Natural killer cell (primary cell): ENCODE measurements around the gene PRKAG2. TPM values are rescaled to one million over a fixed set of nuclear protein-coding genes. Genes with fewer than 3 reads are reported as not detected.

ENCODE experiments used
- ATAC-seq, 3 donors: fragments of 150-1000 bp in 2 of 3; fragments of 200-7000 bp in 1 of 3; cut with Tn5 transposase; 1 replicate in 1 of 3; 2 replicates in 2 of 3; pipeline ENCODE4 v1.10.0; 2021; ENCODE audit warnings: mild to moderate bottlenecking in 2 of 3, moderate library complexity in 2 of 3
- DNase-seq, 2 donors: peaks; one replicate each; pipeline versions ENCODE4 v3.0.0 to v3.0.0-alpha.2; 2013 to 2021; ENCODE audit warnings: mixed read lengths in 1 of 2
- H3K27ac ChIP-seq: one replicate; pipeline ENCODE4 v1.5.1; 2013; ENCODE audit warnings: mild to moderate bottlenecking, low read length
- H3K27me3 ChIP-seq: one replicate; pipeline ENCODE4 v1.6.1; 2013; ENCODE audit warnings: low read length; ENCODE audit not compliant: control insufficient read depth, insufficient read depth
- H3K36me3 ChIP-seq: one replicate; pipeline ENCODE4 v1.6.1; 2013; ENCODE audit warnings: low read length; ENCODE audit not compliant: control insufficient read depth, insufficient read depth
- H3K4me1 ChIP-seq: one replicate; pipeline ENCODE4 v1.6.1; 2013; ENCODE audit warnings: low read length; ENCODE audit not compliant: control insufficient read depth, insufficient read depth
- H3K4me3 ChIP-seq: one replicate; pipeline ENCODE4 v1.5.1; 2013; ENCODE audit warnings: low read length
- H3K9me3 ChIP-seq: one replicate; pipeline ENCODE4 v1.6.1; 2013; ENCODE audit warnings: low read length; ENCODE audit not compliant: control insufficient read depth, insufficient read depth
- H3K27ac Mint-ChIP-seq, 2 donors: one replicate each; pipeline ENCODE4 v1.8.0; 2022; ENCODE audit warnings: mild to moderate bottlenecking in 2 of 2, mixed read lengths in 2 of 2, moderate library complexity in 1 of 2
- H3K27me3 Mint-ChIP-seq, 2 donors: one replicate each; pipeline ENCODE4 v1.8.0; 2022; ENCODE audit warnings: low read depth in 2 of 2, mixed read lengths in 2 of 2
- H3K36me3 Mint-ChIP-seq: one replicate; pipeline ENCODE4 v1.8.0; 2022; ENCODE audit warnings: mixed read lengths
- H3K4me1 Mint-ChIP-seq, 2 donors: one replicate each; pipeline ENCODE4 v1.8.0; 2022; ENCODE audit warnings: mixed read lengths in 2 of 2
- H3K4me3 Mint-ChIP-seq: one replicate; pipeline ENCODE4 v1.8.0; 2022; ENCODE audit warnings: mild to moderate bottlenecking, moderate library complexity, mixed read lengths
- H3K9me3 Mint-ChIP-seq, 2 donors: one replicate each; pipeline ENCODE4 v1.8.0; 2022; ENCODE audit warnings: mixed read lengths in 2 of 2
- CTCF ChIP-seq: fragments of 200-600 bp; IDR thresholded peaks from one replicate; pipeline ENCODE4 v1.8.0; 2022; ENCODE audit warnings: antibody characterized with exemption
- WGBS: methylation state at CpG from one replicate; pipeline ENCODE4 v1.1.7; 2013; ENCODE audit warnings: missing lambda C conversion rate; ENCODE audit not compliant: insufficient coverage; 5-methylcytosine and 5-hydroxymethylcytosine counted together
- intact Hi-C: fragments of 100-400 bp; cut with micrococcal nuclease; formaldehyde crosslinking; loops from one replicate; pipeline ENCODE4 v1.14.2; 2022
- total RNA-seq, 4 donors: library from RNA; stranded (reverse); fragments of 120-200 nt in 1 of 4; gene quantifications; one replicate each; pipeline versions ENCODE4 v1.2.3 to v1.2.4, GENCODE V29; 2013 to 2022

The PRKAG2 gene
- total RNA-seq, 3 donors from 2014 or later (not counting 1 experiment from before 2014, with no cell fraction given), result 42.6 to 66.5 (median 64.4) TPM

GRCh38 chr7:151632750-151633515, 244.0 kb downstream of the PRKAG2 start:
- no peaks in the 10 kb centered on the region for H3K36me3 ChIP-seq
- DNase-seq (peak; percentile 50 to 81), ATAC-seq (peak; percentile 48 to 75 (median 53))
- Mint-ChIP-seq H3K27me3 (no peaks in the 10 kb centered on the region), H3K36me3 (no peaks in the 10 kb centered on the region), H3K4me3 (peak overlapping the region; percentile 99), H3K27ac (peak overlapping the region; percentile 93 to 96), H3K9me3 (no peaks in the 10 kb centered on the region), H3K4me1 (peaks cover 24 to 31% of the 10 kb centered on the region in 2 donors)
- peak overlapping the region; percentile 70 for H3K4me3 ChIP-seq
- intact Hi-C loops, result loop anchor here (1.0 to 5.0 kb wide), 2 partner anchors 113 to 281 kb away; no protein-coding TSS in a partner anchor
- no peaks in the 10 kb centered on the region for H3K9me3 ChIP-seq
- no peaks in the 10 kb centered on the region for H3K27me3 ChIP-seq
- H3K4me1 ChIP-seq, result peaks cover 10% of the 10 kb centered on the region
- under 1% methylated on average over 25 of the region's 28 CpGs for WGBS
- peak overlapping the region; percentile 79 for H3K27ac ChIP-seq
- TF ChIP-seq CTCF, result no peak

- DNase-seq (peak; percentile 90 to 94), ATAC-seq (peak; percentile 78 to 89 (median 81))
- Mint-ChIP-seq H3K4me3 (peak overlapping the region; percentile 99), H3K9me3 (no peaks in the 10 kb centered on the region), H3K4me1 (peaks cover 24 to 31% of the 10 kb centered on the region in 2 donors), H3K36me3 (no peaks in the 10 kb centered on the region), H3K27me3 (no peaks in the 10 kb centered on the region), H3K27ac (peak overlapping the region; percentile 93 to 96)
- no peaks in the 10 kb centered on the region for H3K36me3 ChIP-seq
- peaks cover 10% of the 10 kb centered on the region for H3K4me1 ChIP-seq
- under 1% methylated on average over 108 of the region's 111 CpGs for WGBS
- no peaks in the 10 kb centered on the region for H3K9me3 ChIP-seq
- intact Hi-C loops, result loop anchor here (1.0 to 5.0 kb wide), 2 partner anchors 112 to 280 kb away; no protein-coding TSS in a partner anchor
- H3K4me3 ChIP-seq, result peak overlapping the region; percentile 70
- no peaks in the 10 kb centered on the region for H3K27me3 ChIP-seq
- peak; percentile 51 for TF ChIP-seq CTCF
- H3K27ac ChIP-seq, result peak overlapping the region; percentile 79
These were observed 244.8 kb downstream of the PRKAG2 start for GRCh38 chr7:151631953-151632749.

GRCh38 chr7:151631570-151631952, 245.4 kb downstream of the PRKAG2 start:
- no peaks in the 10 kb centered on the region for H3K36me3 Mint-ChIP-seq
- intact Hi-C loops, result loop anchor here (5.0 kb wide), 1 partner anchor 279 kb away; no protein-coding TSS in a partner anchor

More at GRCh38 chr7:151631570-151631952, 245.4 kb downstream of the PRKAG2 start:
- no peaks in the 10 kb centered on the region for H3K36me3 ChIP-seq
- H3K27me3 ChIP-seq, result no peaks in the 10 kb centered on the region
- H3K27ac ChIP-seq, result peak overlapping the region; percentile 59
- H3K4me3 ChIP-seq, result peak overlapping the region; percentile 46
- ATAC-seq (peak; percentile 17 to 24 (median 20)), DNase-seq (peak in 1 of 2 donors; percentile 58)
- H3K9me3 ChIP-seq, result no peaks in the 10 kb centered on the region
- Mint-ChIP-seq H3K27ac (peak overlapping the region; percentile 85 to 94), H3K9me3 (no peaks in the 10 kb centered on the region), H3K27me3 (no peaks in the 10 kb centered on the region), H3K4me1 (peaks cover 27 to 31% of the 10 kb centered on the region in 2 donors), H3K4me3 (peak overlapping the region; percentile 98)
- no peak for TF ChIP-seq CTCF
- peaks cover 10% of the 10 kb centered on the region for H3K4me1 ChIP-seq
- under 1% methylated on average over 30 of the region's 31 CpGs for WGBS
